Stimulated activated CD8-positive, alpha-beta memory T cell treated with anti-CD3 and anti-CD28 coated beads, Interleukin-12 subunit alpha, Interleukin-12 subunit beta, amount 100 ng/mL, for 1 hour (primary cell): ENCODE data around the gene TRPM7.
"Not testable (repeated sequence)": the region's sequence is repeated elsewhere in the genome, so short reads cannot be mapped to it uniquely, and the experiment has no call there.

Experiments used
- DNase-seq: peaks from one replicate; pipeline ENCODE4 v3.0.0-alpha.2; 2020; ENCODE audit warnings: low read depth

The TRPM7 gene

GRCh38 chr15:50670115-50670514 lies 16.5 kb downstream of the TRPM7 start:
- no peak for DNase-seq

- DNase-seq: no peak
These were observed 17.0 kb downstream of the TRPM7 start for GRCh38 chr15:50669611-50670010.

GRCh38 chr15:50665938-50666337 lies 20.7 kb downstream of the TRPM7 start:
- no peak for DNase-seq

GRCh38 chr15:50655555-50655954 lies 31.0 kb downstream of the TRPM7 start:
- DNase-seq: no peak

- DNase-seq: no peak
These were observed 33.3 kb downstream of the TRPM7 start for GRCh38 chr15:50653156-50653743.

- no peak for DNase-seq
These were observed 33.9 kb downstream of the TRPM7 start for GRCh38 chr15:50652671-50653070.

- DNase-seq: no peak
These were observed 45.3 kb downstream of the TRPM7 start for GRCh38 chr15:50641318-50641717.

GRCh38 chr15:50636146-50636545 lies 50.5 kb downstream of the TRPM7 start:
- DNase-seq: no peak

GRCh38 chr15:50633653-50634052 lies 52.9 kb downstream of the TRPM7 start:
- DNase-seq: no peak

- DNase-seq: no peak
These were observed 58.2 kb downstream of the TRPM7 start for GRCh38 chr15:50628421-50628820.

GRCh38 chr15:50627351-50628055 lies 59.1 kb downstream of the TRPM7 start:
- no peak for DNase-seq

GRCh38 chr15:50624616-50625168 lies 61.9 kb downstream of the TRPM7 start:
- no peak for DNase-seq

- DNase-seq: not testable (repeated sequence)
These were observed 64.1 kb downstream of the TRPM7 start for GRCh38 chr15:50622361-50622943.

- DNase-seq: not testable (repeated sequence)
These were observed 69.6 kb downstream of the TRPM7 start for GRCh38 chr15:50616960-50617359.

- DNase-seq: not testable (repeated sequence)
These were observed 70.0 kb downstream of the TRPM7 start for GRCh38 chr15:50616554-50616953.

- no peak for DNase-seq
These were observed 73.0 kb downstream of the TRPM7 start for GRCh38 chr15:50613600-50613999.

- DNase-seq: no peak
These were observed 79.5 kb downstream of the TRPM7 start for GRCh38 chr15:50607129-50607528.

GRCh38 chr15:50605462-50605861 lies 81.1 kb downstream of the TRPM7 start:
- no peak for DNase-seq

- DNase-seq: not testable (repeated sequence)
These were observed 84.6 kb downstream of the TRPM7 start for GRCh38 chr15:50602028-50602427.

- DNase-seq: no peak
These were observed 92.3 kb downstream of the TRPM7 start for GRCh38 chr15:50594311-50594710.

- DNase-seq: no peak
These were observed 92.8 kb downstream of the TRPM7 start for GRCh38 chr15:50593761-50594160.

GRCh38 chr15:50590288-50590687 lies 96.3 kb downstream of the TRPM7 start:
- DNase-seq: no peak

- DNase-seq: no peak
These were observed 109.1 kb downstream of the TRPM7 start for GRCh38 chr15:50577492-50577891.
